Measurements from ENCODE around the gene OMP.
A peak's percentile ranks its signal among the peaks of the same experiment; 100 is the strongest.

DNA sequence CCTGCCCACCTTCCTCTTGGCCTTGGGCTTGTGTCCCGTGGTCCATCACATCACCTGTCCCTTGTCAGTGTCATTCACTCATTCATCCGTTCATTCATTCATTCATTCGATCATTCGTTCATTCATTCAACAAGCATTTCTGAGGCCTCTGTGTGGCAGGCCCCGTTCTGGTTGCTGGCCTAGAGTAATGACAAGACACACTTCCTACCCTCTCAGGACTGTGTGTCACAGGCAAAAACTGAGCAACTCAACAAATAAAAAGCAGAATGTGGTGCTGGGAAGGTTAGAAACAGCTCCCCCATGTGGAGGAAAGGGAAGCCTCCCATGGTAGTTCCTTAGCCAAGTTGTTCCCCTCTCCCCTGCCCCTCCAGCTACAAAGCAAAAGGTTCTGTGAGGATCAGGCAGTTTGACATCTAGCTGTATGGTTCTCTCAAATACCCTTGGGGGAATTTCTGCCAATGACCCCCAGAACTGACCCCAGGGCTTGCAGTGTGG lies 1.6 kb upstream of the OMP start:
- TF ChIP-seq POLR2A (IDR thresholded peaks at IDR 0.05; ENCODE audit: low read depth, low read length), result no peak
- TF ChIP-seq, protein P1, sequence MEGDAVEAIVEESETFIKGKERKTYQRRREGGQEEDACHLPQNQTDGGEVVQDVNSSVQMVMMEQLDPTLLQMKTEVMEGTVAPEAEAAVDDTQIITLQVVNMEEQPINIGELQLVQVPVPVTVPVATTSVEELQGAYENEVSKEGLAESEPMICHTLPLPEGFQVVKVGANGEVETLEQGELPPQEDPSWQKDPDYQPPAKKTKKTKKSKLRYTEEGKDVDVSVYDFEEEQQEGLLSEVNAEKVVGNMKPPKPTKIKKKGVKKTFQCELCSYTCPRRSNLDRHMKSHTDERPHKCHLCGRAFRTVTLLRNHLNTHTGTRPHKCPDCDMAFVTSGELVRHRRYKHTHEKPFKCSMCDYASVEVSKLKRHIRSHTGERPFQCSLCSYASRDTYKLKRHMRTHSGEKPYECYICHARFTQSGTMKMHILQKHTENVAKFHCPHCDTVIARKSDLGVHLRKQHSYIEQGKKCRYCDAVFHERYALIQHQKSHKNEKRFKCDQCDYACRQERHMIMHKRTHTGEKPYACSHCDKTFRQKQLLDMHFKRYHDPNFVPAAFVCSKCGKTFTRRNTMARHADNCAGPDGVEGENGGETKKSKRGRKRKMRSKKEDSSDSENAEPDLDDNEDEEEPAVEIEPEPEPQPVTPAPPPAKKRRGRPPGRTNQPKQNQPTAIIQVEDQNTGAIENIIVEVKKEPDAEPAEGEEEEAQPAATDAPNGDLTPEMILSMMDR (conservative IDR thresholded peaks at IDR 0.05; ENCODE audit: low read depth, low read length), result peak; percentile 55
- TF ChIP-seq CEBPB (IDR thresholded peaks at IDR 0.05; ENCODE audit: low read depth, low read length), result no peak
- no peak for TF ChIP-seq RFX5 (IDR thresholded peaks at IDR 0.05; ENCODE audit: low read depth, low read length)

All from IMR-90 (cell line).